ENCODE measurements around the gene CRY1. TPM values are rescaled to one million over a fixed set of nuclear protein-coding genes. Genes with fewer than 3 reads are reported as not detected.

Gene CRY1
- total RNA-seq, 1 donor from 2014 or later, result 16.9 TPM

DNA sequence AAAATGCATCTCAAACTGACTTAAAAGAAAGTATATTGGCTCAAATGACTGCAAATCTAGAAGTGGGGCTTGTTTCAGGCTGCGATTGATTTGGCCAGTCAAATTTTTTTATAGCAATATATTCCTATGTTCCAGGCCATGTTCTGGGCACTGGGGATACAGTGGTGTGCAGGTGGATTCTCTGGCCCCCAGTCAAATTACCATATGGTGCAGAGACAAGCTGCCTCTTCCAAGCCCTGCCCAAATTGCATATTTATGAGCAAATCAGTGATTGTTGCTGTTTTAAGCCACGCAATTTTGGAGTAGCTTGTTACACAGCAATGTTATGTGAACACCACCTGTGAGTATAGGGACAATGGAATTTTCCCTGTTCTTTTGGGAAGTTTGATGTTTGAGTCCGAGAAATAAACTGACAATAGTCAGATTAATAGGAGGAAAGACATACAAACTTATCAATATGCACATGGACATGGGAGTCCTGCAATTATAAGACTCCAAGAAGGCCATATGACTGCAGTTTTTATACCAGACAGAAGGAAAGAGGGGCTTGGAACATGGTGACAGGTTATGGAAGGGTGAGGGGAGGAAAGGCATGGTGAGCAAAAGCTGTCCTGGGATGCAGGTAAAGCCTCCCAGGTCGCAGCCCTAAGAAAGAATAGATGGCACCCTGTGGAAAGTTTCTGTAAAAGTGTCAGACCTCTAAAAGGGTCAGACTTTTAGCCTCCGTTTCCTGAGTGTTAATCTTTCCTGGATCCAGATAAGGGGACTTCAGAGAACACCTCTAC, 13.1 kb upstream of the CRY1 start:
- ATAC-seq, result no peak
- no peak overlapping the region for H3K27ac ChIP-seq
- intact Hi-C loops (cut with DNase I), result loop anchor here (5.0 kb wide), 1 partner anchor 719 kb away; no protein-coding TSS in a partner anchor
- no peaks in the 10 kb centered on the region for H3K9me3 ChIP-seq
- H3K4me1 ChIP-seq, result peaks cover 6% of the 10 kb centered on the region
- TF ChIP-seq, protein P1, sequence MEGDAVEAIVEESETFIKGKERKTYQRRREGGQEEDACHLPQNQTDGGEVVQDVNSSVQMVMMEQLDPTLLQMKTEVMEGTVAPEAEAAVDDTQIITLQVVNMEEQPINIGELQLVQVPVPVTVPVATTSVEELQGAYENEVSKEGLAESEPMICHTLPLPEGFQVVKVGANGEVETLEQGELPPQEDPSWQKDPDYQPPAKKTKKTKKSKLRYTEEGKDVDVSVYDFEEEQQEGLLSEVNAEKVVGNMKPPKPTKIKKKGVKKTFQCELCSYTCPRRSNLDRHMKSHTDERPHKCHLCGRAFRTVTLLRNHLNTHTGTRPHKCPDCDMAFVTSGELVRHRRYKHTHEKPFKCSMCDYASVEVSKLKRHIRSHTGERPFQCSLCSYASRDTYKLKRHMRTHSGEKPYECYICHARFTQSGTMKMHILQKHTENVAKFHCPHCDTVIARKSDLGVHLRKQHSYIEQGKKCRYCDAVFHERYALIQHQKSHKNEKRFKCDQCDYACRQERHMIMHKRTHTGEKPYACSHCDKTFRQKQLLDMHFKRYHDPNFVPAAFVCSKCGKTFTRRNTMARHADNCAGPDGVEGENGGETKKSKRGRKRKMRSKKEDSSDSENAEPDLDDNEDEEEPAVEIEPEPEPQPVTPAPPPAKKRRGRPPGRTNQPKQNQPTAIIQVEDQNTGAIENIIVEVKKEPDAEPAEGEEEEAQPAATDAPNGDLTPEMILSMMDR (IDR thresholded peaks at IDR 0.05), result no peak
- no peaks in the 10 kb centered on the region for H3K36me3 ChIP-seq
- DNase-seq, result no peak
- no peaks in the 10 kb centered on the region for H3K27me3 ChIP-seq
- H3K4me3 ChIP-seq, result no peak overlapping the region

DNA sequence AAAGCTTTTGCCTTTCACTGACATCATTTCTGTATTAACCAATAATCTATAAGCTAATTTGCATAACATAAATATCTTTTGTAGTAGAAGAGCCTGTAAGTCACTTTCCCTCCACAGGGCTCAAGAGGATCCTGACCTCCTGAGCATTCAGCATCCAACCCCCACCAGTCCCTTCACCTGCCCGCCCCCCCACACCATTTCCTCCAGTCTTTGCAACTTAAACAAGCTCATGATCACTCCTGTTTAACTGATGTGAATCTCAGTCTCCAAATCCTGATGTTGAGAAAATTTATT, 12.0 kb upstream of the CRY1 start:
- Histone ChIP-seq H3K4me1 (peaks cover 6% of the 10 kb centered on the region), H3K4me3 (no peak overlapping the region), H3K9me3 (no peaks in the 10 kb centered on the region), H3K27ac (no peak overlapping the region), H3K27me3 (no peaks in the 10 kb centered on the region), H3K36me3 (no peaks in the 10 kb centered on the region)
- intact Hi-C loops (cut with DNase I), result loop anchor here (5.0 kb wide), 1 partner anchor 718 kb away; no protein-coding TSS in a partner anchor
- TF ChIP-seq, protein P1 (IDR thresholded peaks at IDR 0.05), result no peak
- DNase-seq (no peak), ATAC-seq (no peak)

DNA sequence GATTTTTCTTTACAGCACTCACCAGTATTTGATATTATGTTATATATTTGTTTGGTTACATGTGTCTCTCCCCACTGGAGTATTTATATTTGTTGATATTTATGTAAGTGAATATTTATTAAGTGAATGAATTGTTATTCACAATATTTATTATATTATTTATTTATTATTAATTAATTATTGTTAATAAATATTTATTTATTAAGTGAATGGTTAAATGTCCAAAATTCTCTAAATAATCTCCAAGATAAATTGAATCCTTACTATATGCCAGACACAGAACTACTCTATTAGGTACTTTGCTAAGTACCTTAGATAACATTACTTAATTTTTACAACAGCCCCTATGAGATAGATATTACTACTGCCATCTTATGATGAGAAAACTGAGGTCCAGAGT, 10.2 kb upstream of the CRY1 start:
- H3K36me3 ChIP-seq, result no peaks in the 10 kb centered on the region
- no peaks in the 10 kb centered on the region for H3K9me3 ChIP-seq
- no peak overlapping the region for H3K4me3 ChIP-seq
- no peak for ATAC-seq
- intact Hi-C loops (cut with DNase I), result no loop called here
- no peak for DNase-seq
- H3K27ac ChIP-seq, result no peak overlapping the region
- no peaks in the 10 kb centered on the region for H3K27me3 ChIP-seq
- TF ChIP-seq, protein P1 (IDR thresholded peaks at IDR 0.05), result no peak
- H3K4me1 ChIP-seq, result peaks cover 6% of the 10 kb centered on the region

DNA sequence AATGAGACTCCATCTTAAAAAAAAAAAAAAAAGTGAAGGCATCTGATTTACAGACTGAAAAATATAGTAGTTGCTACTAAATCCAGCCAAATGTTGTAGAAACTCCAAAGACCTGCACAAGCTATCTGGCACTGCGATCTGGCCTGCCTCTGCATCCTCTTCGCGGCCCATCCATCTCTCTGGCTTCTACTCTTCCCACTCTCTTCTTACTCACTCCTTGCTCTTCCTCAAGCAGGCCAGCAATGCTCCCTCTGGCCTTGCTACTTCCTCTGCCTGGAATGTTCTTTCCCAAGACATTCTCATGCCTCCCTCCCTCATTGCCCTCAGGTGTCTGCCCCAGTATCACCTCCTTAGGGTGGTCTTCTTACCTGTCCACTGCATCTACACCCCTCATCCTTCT, 9.7 kb upstream of the CRY1 start:
- no peak for DNase-seq
- Histone ChIP-seq H3K4me3 (no peak overlapping the region), H3K9me3 (no peaks in the 10 kb centered on the region), H3K36me3 (no peaks in the 10 kb centered on the region), H3K27me3 (no peaks in the 10 kb centered on the region), H3K4me1 (peaks cover 6% of the 10 kb centered on the region), H3K27ac (no peak overlapping the region)
- ATAC-seq, result no peak
- intact Hi-C loops (cut with DNase I), result no loop called here
- TF ChIP-seq, protein P1 (IDR thresholded peaks at IDR 0.05), result no peak

DNA sequence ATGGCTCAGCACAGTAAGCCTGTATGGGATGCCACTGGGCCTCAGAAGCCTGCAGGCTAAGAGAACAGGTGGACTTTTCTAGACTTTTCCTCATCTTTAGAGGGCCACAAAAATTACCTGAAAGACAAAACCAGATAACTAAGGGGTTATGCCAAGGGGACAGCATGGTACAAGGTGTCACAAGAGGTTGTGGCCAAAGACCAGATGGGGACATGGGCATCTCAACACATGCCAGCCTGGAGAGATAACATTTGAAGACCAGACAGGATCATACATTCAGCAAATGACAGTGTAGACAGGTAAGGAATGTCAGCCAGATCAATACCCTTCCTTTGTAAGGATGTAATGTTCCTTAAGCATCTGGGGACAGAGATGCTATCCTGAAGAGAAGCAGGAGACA, 8.9 kb upstream of the CRY1 start:
- Histone ChIP-seq H3K4me3 (no peak overlapping the region), H3K9me3 (no peaks in the 10 kb centered on the region), H3K27me3 (no peaks in the 10 kb centered on the region), H3K36me3 (no peaks in the 10 kb centered on the region), H3K27ac (no peak overlapping the region), H3K4me1 (peaks cover 6% of the 10 kb centered on the region)
- intact Hi-C loops (cut with DNase I), result no loop called here
- DNase-seq, result no peak
- TF ChIP-seq, protein P1 (IDR thresholded peaks at IDR 0.05), result no peak
- no peak for ATAC-seq
